HepG2 (cell line): ENCODE measurements around the gene ULK3. TPM values are rescaled to one million over a fixed set of nuclear protein-coding genes. Genes with fewer than 3 reads are reported as not detected.

Experiments used
- AHR ChIP-seq: IDR thresholded peaks from 2 replicates; pipeline ENCODE4 v1.6.1; 2018; ENCODE audit warnings: missing genetic modification reagents, missing compliant biosample characterization
- ATM ChIP-seq: fragments of 450-650 bp; IDR thresholded peaks from 2 replicates; pipeline ENCODE4 v1.7.1; 2017; ENCODE audit warnings: mild to moderate bottlenecking, borderline replicate concordance
- CHD4 ChIP-seq: fragments of 200-600 bp; sonication (generic); IDR thresholded peaks from 2 replicates; pipeline ENCODE4 v1.7.0; 2017; ENCODE audit warnings: mild to moderate bottlenecking, low read length, borderline replicate concordance
- EEA1 ChIP-seq: sonication (generic); formaldehyde crosslinking; IDR thresholded peaks from 2 replicates; pipeline ENCODE4 v1.5.1; 2020; ENCODE audit warnings: mild to moderate bottlenecking, missing genetic modification reagents, borderline replicate concordance
- ETV6 ChIP-seq: sonication (generic); formaldehyde crosslinking; conservative IDR thresholded peaks from 2 replicates; pipeline ENCODE4 v1.4.0; 2020; ENCODE audit warnings: missing genetic modification reagents
- NFE2 ChIP-seq: sonication (generic); formaldehyde crosslinking; IDR thresholded peaks from 2 replicates; pipeline ENCODE4 v1.4.0; 2020; ENCODE audit warnings: missing genetic modification reagents
- NKX3-1 ChIP-seq: sonication (generic); formaldehyde crosslinking; IDR thresholded peaks from 2 replicates; pipeline ENCODE4 v1.5.0; 2020; ENCODE audit warnings: missing genetic modification reagents
- NONO ChIP-seq, 2 experiments: fragments of 450-650 bp in 1 of 2; sonication (generic) in 1 of 2; formaldehyde crosslinking in 1 of 2; IDR thresholded peaks in 1 of 2; conservative IDR thresholded peaks in 1 of 2; 2 replicates each; pipeline versions ENCODE4 v1.6.1 to v1.8.0; 2017 to 2022; ENCODE audit warnings: mild to moderate bottlenecking in 1 of 2, missing genetic modification reagents in 1 of 2, moderate library complexity in 1 of 2
- RBM22 ChIP-seq: fragments of 200-400 bp; formaldehyde crosslinking; optimal IDR thresholded peaks from 2 replicates; pipeline ENCODE3; 2017; ENCODE audit warnings: mild to moderate bottlenecking, low read length, moderate library complexity
- ZNF124 ChIP-seq: sonication (generic); formaldehyde crosslinking; IDR thresholded peaks from 2 replicates; pipeline ENCODE4 v1.4.0; 2020; ENCODE audit warnings: missing genetic modification reagents
- ZNF235 ChIP-seq: sonication (generic); formaldehyde crosslinking; IDR thresholded peaks from 2 replicates; pipeline ENCODE4 v1.8.1; 2023; ENCODE audit warnings: mild to moderate bottlenecking, missing genetic modification reagents, borderline replicate concordance
- ZNF589 ChIP-seq: sonication (generic); formaldehyde crosslinking; conservative IDR thresholded peaks from 2 replicates; pipeline ENCODE4 v1.8.0; 2022; ENCODE audit warnings: mild to moderate bottlenecking, moderate library complexity, missing genetic modification reagents
- ZNF670 ChIP-seq: sonication (generic); formaldehyde crosslinking; IDR thresholded peaks from 2 replicates; pipeline ENCODE4 v1.8.0; 2022; ENCODE audit warnings: mild to moderate bottlenecking, missing genetic modification reagents, borderline replicate concordance
- ZNF850 ChIP-seq: sonication (generic); formaldehyde crosslinking; conservative IDR thresholded peaks from 2 replicates; pipeline ENCODE4 v1.9.0; 2021; ENCODE audit warnings: mild to moderate bottlenecking, missing genetic modification reagents
- polyA plus RNA-seq, 8 experiments: library from polyadenylated mRNA; depleted of rRNA in 3 of 8; stranded (reverse) in 7 of 8; unstranded in 1 of 8; fragments of >200 nt; fragmentation: Illumina TruSeq in 4 of 8; extraction: Trizol in 4 of 8; gene quantifications; 2 replicates each; pipeline versions ENCODE4 v1.2.1 to v1.2.3, GENCODE V29; 2011 to 2016; ENCODE audit warnings: low read depth in 4 of 8, missing spikeins in 1 of 8, mixed read lengths in 1 of 8; ENCODE audit not compliant: insufficient read depth in 1 of 8
- total RNA-seq, 5 experiments: library from RNA; depleted of rRNA; stranded (reverse); fragments of >200 nt; fragmentation: Illumina TruSeq; extraction: Trizol; gene quantifications; 2 replicates each; pipeline ENCODE4 v1.2.3, GENCODE V29; 2016; ENCODE audit warnings: low read depth in 1 of 5
- TF ChIP-seq, protein P1 (sequence below): sonication (generic); formaldehyde crosslinking; conservative IDR thresholded peaks from 2 replicates; pipeline ENCODE4 v1.4.0; 2020; ENCODE audit warnings: missing genetic modification reagents
- TF ChIP-seq, protein P2 (sequence below): sonication (generic); formaldehyde crosslinking; IDR thresholded peaks from 2 replicates; pipeline ENCODE4 v1.8.1; 2023; ENCODE audit warnings: missing genetic modification reagents, inconsistent platforms, borderline replicate concordance
- TF ChIP-seq, protein P3 (sequence below): sonication (generic); formaldehyde crosslinking; IDR thresholded peaks from 2 replicates; pipeline ENCODE4 v1.9.0; 2021; ENCODE audit warnings: missing genetic modification reagents, borderline replicate concordance
- TF ChIP-seq, protein P4 (sequence below): sonication (generic); formaldehyde crosslinking; IDR thresholded peaks from 2 replicates; pipeline ENCODE4 v1.8.1; 2022; ENCODE audit warnings: mild to moderate bottlenecking, missing genetic modification reagents

Gene ULK3
- total and polyA plus RNA-seq, 2 of the 13 experiments (the other 11 are each of a cell fraction or from before 2014, with no cell fraction given), result 15.2 to 23.7 TPM

DNA sequence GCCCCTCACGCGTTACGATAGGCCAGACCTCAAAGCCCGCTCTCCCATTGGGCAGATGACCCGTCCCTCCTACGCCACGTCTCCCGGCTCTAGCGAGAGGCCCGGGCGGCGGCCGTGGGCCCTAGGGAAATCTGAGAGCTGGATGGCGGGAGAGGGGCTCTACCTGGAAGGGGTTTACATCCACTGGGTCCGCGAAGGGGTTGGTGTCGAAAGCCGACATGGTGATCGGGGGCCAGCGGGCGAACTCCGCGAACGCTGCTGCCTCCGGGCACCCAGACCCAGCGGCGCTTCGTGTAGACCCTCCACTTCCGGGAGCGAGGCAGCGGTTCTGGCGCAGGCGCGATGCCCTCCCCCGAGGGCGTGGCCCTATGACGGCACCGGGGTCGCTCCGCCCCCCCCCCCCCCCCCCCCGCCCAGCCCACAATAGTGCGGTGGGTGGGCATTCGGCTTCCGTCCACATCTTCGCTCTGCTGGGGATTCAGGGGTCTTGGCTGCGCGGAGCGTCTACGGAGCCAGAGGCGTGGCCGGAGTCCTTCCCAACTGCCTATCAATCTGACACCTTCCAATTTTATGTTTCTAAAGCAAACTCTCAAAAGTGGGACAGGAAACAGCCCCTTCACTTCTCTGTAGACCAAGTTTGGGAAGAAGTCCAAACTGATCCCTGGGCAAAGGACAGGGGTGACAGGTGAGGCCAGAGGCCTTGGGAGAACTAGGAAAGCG, 30.2 kb upstream of the ULK3 start, which contains the start of gene SCAMP2 (continued):
- TF ChIP-seq ZNF124 (no peak), CHD4 (no peak), EEA1 (CRISPR knock-in tag) (no peak), ZNF670 (CRISPR knock-in tag) (no peak), AHR (CRISPR knock-in tag) (peak; percentile 55; the same call in 1 of the 2 replicates), ZNF589 (CRISPR knock-in tag) (no peak), ATM (no peak), ZNF850 (CRISPR knock-in tag) (no peak), NONO (IDR thresholded peaks at IDR 0.05) (no peak), NONO (CRISPR knock-in tag; conservative IDR thresholded peaks at IDR 0.05) (0 out of 2 replicates have a peak, but pooled peaks have one; percentile 43), NKX3-1 (CRISPR knock-in tag) (peak; percentile 46; the same call in 1 of the 2 replicates), NFE2 (CRISPR knock-in tag) (no peak), RBM22 (no peak), ZNF235 (CRISPR knock-in tag) (no peak), ETV6 (CRISPR knock-in tag) (peak; percentile 63; the same call in 1 of the 2 replicates)
- TF ChIP-seq, protein P1, sequence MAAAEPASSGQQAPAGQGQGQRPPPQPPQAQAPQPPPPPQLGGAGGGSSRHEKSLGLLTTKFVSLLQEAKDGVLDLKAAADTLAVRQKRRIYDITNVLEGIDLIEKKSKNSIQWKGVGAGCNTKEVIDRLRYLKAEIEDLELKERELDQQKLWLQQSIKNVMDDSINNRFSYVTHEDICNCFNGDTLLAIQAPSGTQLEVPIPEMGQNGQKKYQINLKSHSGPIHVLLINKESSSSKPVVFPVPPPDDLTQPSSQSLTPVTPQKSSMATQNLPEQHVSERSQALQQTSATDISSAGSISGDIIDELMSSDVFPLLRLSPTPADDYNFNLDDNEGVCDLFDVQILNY (CRISPR knock-in tag), result no peak
- TF ChIP-seq, protein P2, sequence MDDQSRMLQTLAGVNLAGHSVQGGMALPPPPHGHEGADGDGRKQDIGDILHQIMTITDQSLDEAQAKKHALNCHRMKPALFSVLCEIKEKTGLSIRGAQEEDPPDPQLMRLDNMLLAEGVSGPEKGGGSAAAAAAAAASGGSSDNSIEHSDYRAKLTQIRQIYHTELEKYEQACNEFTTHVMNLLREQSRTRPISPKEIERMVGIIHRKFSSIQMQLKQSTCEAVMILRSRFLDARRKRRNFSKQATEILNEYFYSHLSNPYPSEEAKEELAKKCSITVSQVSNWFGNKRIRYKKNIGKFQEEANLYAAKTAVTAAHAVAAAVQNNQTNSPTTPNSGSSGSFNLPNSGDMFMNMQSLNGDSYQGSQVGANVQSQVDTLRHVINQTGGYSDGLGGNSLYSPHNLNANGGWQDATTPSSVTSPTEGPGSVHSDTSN, result no peak
- TF ChIP-seq, protein P3, sequence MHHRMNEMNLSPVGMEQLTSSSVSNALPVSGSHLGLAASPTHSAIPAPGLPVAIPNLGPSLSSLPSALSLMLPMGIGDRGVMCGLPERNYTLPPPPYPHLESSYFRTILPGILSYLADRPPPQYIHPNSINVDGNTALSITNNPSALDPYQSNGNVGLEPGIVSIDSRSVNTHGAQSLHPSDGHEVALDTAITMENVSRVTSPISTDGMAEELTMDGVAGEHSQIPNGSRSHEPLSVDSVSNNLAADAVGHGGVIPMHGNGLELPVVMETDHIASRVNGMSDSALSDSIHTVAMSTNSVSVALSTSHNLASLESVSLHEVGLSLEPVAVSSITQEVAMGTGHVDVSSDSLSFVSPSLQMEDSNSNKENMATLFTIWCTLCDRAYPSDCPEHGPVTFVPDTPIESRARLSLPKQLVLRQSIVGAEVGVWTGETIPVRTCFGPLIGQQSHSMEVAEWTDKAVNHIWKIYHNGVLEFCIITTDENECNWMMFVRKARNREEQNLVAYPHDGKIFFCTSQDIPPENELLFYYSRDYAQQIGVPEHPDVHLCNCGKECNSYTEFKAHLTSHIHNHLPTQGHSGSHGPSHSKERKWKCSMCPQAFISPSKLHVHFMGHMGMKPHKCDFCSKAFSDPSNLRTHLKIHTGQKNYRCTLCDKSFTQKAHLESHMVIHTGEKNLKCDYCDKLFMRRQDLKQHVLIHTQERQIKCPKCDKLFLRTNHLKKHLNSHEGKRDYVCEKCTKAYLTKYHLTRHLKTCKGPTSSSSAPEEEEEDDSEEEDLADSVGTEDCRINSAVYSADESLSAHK, result no peak
- TF ChIP-seq, protein P4, sequence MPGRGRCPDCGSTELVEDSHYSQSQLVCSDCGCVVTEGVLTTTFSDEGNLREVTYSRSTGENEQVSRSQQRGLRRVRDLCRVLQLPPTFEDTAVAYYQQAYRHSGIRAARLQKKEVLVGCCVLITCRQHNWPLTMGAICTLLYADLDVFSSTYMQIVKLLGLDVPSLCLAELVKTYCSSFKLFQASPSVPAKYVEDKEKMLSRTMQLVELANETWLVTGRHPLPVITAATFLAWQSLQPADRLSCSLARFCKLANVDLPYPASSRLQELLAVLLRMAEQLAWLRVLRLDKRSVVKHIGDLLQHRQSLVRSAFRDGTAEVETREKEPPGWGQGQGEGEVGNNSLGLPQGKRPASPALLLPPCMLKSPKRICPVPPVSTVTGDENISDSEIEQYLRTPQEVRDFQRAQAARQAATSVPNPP, result no peak
